Astrocyte (in vitro differentiated cells and primary cell): Measurements from ENCODE around the gene FHAD1. TPM values are rescaled to one million over a fixed set of nuclear protein-coding genes. Genes with fewer than 3 reads are reported as not detected.
"Not testable (repeated sequence)": the region's sequence is repeated elsewhere in the genome, so short reads cannot be mapped to it uniquely, and the experiment has no call there.

Experiments
- DNase-seq: peaks from one replicate; pipeline ENCODE4 v3.0.0-alpha.2; 2010; ENCODE audit warnings: low read depth
- FAIRE-seq: peaks from 2 replicates; lab custom pipeline; 2011; peaks lifted over from hg19 to GRCh38; lab: Jason Lieb, UNC
- H2AFZ ChIP-seq: 2 replicates; pipeline ENCODE4 v1.6.0; 2012; ENCODE audit warnings: low read depth, low read length, inconsistent platforms
- H3K27ac ChIP-seq: 2 replicates; pipeline ENCODE4 v1.5.1; 2011; ENCODE audit warnings: low read depth, low read length, inconsistent platforms
- H3K27me3 ChIP-seq: 2 replicates; pipeline ENCODE4 v1.6.0; 2011; ENCODE audit warnings: low read length, inconsistent platforms; ENCODE audit not compliant: insufficient read depth
- H3K36me3 ChIP-seq: 2 replicates; pipeline ENCODE4 v1.5.1; 2011; ENCODE audit warnings: low read length, inconsistent platforms; ENCODE audit not compliant: insufficient read depth
- H3K4me1 ChIP-seq: 2 replicates; pipeline ENCODE4 v1.5.1; 2011; ENCODE audit warnings: low read length, inconsistent platforms; ENCODE audit not compliant: insufficient read depth
- H3K4me2 ChIP-seq: 2 replicates; pipeline ENCODE4 v1.6.0; 2012; ENCODE audit warnings: low read length, inconsistent platforms
- H3K4me3 ChIP-seq: 2 replicates; pipeline ENCODE4 v1.5.1; 2011; ENCODE audit warnings: low read depth, mild to moderate bottlenecking, low read length, inconsistent platforms; ENCODE audit not compliant: insufficient read depth
- H3K79me2 ChIP-seq: 2 replicates; pipeline ENCODE4 v1.6.0; 2012; ENCODE audit warnings: mild to moderate bottlenecking, low read length, inconsistent platforms; ENCODE audit not compliant: insufficient read depth
- H3K9ac ChIP-seq: 2 replicates; pipeline ENCODE4 v1.6.0; 2012; ENCODE audit warnings: mild to moderate bottlenecking, low read length, inconsistent platforms
- H3K9me3 ChIP-seq: 2 replicates; pipeline ENCODE4 v1.5.1; 2012; ENCODE audit warnings: low read depth, mild to moderate bottlenecking, low read length, inconsistent platforms; ENCODE audit not compliant: insufficient read depth
- H4K20me1 ChIP-seq: 2 replicates; pipeline ENCODE4 v1.6.0; 2012; ENCODE audit warnings: low read length, inconsistent platforms; ENCODE audit not compliant: insufficient read depth
- H3K27ac Mint-ChIP-seq: one replicate; pipeline ENCODE4 v1.8.0; 2021; ENCODE audit warnings: mild to moderate bottlenecking, mixed read lengths; ENCODE audit not compliant: unreplicated experiment
- H3K27me3 Mint-ChIP-seq: one replicate; pipeline ENCODE4 v1.8.0; 2021; ENCODE audit warnings: low read depth, mixed read lengths; ENCODE audit not compliant: unreplicated experiment
- H3K36me3 Mint-ChIP-seq: one replicate; pipeline ENCODE4 v1.8.0; 2021; ENCODE audit warnings: low read depth, mixed read lengths; ENCODE audit not compliant: unreplicated experiment
- H3K4me1 Mint-ChIP-seq: one replicate; pipeline ENCODE4 v1.8.0; 2021; ENCODE audit warnings: low read depth, mixed read lengths; ENCODE audit not compliant: unreplicated experiment
- H3K4me3 Mint-ChIP-seq: one replicate; pipeline ENCODE4 v1.8.0; 2021; ENCODE audit warnings: mild to moderate bottlenecking, moderate library complexity, mixed read lengths; ENCODE audit not compliant: unreplicated experiment
- H3K9me3 Mint-ChIP-seq: one replicate; pipeline ENCODE4 v1.8.0; 2021; ENCODE audit warnings: mild to moderate bottlenecking, mixed read lengths; ENCODE audit not compliant: unreplicated experiment
- EZH2 ChIP-seq: IDR thresholded peaks from 2 replicates; pipeline ENCODE4 v1.6.1; 2012; ENCODE audit warnings: mild to moderate bottlenecking, low read length, inconsistent platforms; ENCODE audit not compliant: insufficient read depth
- total RNA-seq: library from RNA; stranded (reverse); gene quantifications from 2 replicates; pipeline ENCODE4 v1.2.1, GENCODE V29; 2021
- TF ChIP-seq, protein P1 (sequence below): IDR thresholded peaks from 2 replicates; pipeline ENCODE4 v1.5.1; 2011; ENCODE audit warnings: low read depth, mild to moderate bottlenecking, inconsistent platforms, low read length, moderate library complexity; ENCODE audit not compliant: insufficient read depth

FHAD1 gene
- total RNA-seq, 1 donor from 2014 or later = 0.25 TPM

DNA sequence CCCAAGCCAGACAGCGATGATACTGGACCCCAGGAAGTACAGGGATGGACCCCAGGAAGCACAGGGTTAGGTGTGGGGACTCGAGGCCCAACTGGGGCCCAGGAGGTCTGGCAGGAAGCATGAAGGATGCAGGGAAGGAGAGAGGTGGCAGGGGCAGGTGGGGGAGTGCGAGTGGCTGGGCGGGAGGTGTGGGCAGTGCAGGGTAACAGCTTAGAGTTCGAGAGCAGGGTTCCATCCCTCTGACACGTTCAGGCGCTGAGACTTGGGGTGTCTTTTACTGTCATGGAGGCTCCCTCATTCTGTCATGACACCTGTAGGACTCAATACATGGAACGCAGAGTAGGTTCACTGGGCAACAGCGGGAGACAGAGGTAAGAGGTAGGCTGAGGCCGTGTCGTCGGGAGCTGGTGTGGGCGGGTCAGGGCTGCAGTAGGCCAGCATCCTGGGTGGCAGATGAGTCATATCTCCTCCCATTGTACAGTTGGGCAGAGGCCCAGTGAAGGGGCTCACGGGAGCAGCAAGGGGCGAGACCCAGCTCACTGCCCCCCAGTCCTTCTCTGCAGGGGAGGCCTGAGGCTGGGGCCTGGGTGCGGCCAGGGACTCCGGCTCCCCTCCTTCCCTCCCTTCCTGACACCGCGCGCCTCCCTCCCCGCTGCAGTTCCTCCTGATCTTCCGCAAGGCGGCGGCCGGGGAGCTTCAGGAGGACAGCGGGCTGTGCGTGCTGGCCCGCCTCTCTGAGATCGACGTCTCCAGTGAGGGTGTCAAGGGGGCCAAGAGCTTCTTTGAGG is 179.7 kb downstream of the FHAD1 start:
- DNase-seq (peak; percentile 53), FAIRE-seq (no peak)
- Histone ChIP-seq H3K9me3 (no peaks in the 10 kb centered on the region), H3K36me3 (no peaks in the 10 kb centered on the region), H3K27me3 (no peaks in the 10 kb centered on the region), H3K4me2 (peak overlapping the region; percentile 23), H3K4me3 (no peak overlapping the region), H4K20me1 (peaks cover 57% of the 10 kb centered on the region), H3K4me1 (peaks cover 20% of the 10 kb centered on the region), H3K79me2 (peaks cover 13% of the 10 kb centered on the region), H3K27ac (peak overlapping the region; percentile 5), H2AFZ (peak overlapping the region; percentile 10), H3K9ac (no peak overlapping the region)
- peaks cover 18% of the 10 kb centered on the region for H3K4me1 Mint-ChIP-seq
- peaks cover 6% of the 10 kb centered on the region for H3K9me3 Mint-ChIP-seq
- H3K4me3 Mint-ChIP-seq = no peak overlapping the region
- no peaks in the 10 kb centered on the region for H3K27me3 Mint-ChIP-seq
- TF ChIP-seq, protein P1, sequence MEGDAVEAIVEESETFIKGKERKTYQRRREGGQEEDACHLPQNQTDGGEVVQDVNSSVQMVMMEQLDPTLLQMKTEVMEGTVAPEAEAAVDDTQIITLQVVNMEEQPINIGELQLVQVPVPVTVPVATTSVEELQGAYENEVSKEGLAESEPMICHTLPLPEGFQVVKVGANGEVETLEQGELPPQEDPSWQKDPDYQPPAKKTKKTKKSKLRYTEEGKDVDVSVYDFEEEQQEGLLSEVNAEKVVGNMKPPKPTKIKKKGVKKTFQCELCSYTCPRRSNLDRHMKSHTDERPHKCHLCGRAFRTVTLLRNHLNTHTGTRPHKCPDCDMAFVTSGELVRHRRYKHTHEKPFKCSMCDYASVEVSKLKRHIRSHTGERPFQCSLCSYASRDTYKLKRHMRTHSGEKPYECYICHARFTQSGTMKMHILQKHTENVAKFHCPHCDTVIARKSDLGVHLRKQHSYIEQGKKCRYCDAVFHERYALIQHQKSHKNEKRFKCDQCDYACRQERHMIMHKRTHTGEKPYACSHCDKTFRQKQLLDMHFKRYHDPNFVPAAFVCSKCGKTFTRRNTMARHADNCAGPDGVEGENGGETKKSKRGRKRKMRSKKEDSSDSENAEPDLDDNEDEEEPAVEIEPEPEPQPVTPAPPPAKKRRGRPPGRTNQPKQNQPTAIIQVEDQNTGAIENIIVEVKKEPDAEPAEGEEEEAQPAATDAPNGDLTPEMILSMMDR = no peak
- no peak for TF ChIP-seq EZH2
- no peak overlapping the region for H3K27ac Mint-ChIP-seq
- H3K36me3 Mint-ChIP-seq = peaks cover 7% of the 10 kb centered on the region

- H4K20me1 ChIP-seq = peaks cover 54% of the 10 kb centered on the region
- peaks cover 20% of the 10 kb centered on the region for H3K4me1 ChIP-seq
- Mint-ChIP-seq H3K4me1 (peaks cover 17% of the 10 kb centered on the region), H3K36me3 (peaks cover 6% of the 10 kb centered on the region), H3K4me3 (no peak overlapping the region), H3K27ac (no peak overlapping the region), H3K9me3 (peaks cover 4% of the 10 kb centered on the region), H3K27me3 (no peaks in the 10 kb centered on the region)
- no peak overlapping the region for H3K9ac ChIP-seq
- peak overlapping the region; percentile 10 for H2AFZ ChIP-seq
- H3K27ac ChIP-seq = peak overlapping the region; percentile 5
- H3K9me3 ChIP-seq = no peaks in the 10 kb centered on the region
- no peak overlapping the region for H3K4me3 ChIP-seq
- FAIRE-seq (no peak), DNase-seq (no peak)
- TF ChIP-seq, protein P1 = no peak
- TF ChIP-seq EZH2 = no peak
- H3K79me2 ChIP-seq = peaks cover 12% of the 10 kb centered on the region
- H3K36me3 ChIP-seq = no peaks in the 10 kb centered on the region
- H3K4me2 ChIP-seq = peak overlapping the region; percentile 23
- H3K27me3 ChIP-seq = no peaks in the 10 kb centered on the region
These were observed 180.2 kb downstream of the FHAD1 start for GRCh38 chr1:15427280-15427666.

- H3K27ac Mint-ChIP-seq, H2AFZ ChIP-seq, H3K27ac ChIP-seq, H3K4me3 Mint-ChIP-seq, H3K79me2 ChIP-seq, FAIRE-seq, DNase-seq, H3K4me2 ChIP-seq, H3K27me3 Mint-ChIP-seq, H3K36me3 Mint-ChIP-seq, H3K4me3 ChIP-seq, H3K9ac ChIP-seq, H3K9me3 Mint-ChIP-seq, H3K36me3 ChIP-seq, H3K9me3 ChIP-seq, H3K27me3 ChIP-seq: not testable (repeated sequence)
- Histone ChIP-seq H3K4me1 (peaks cover 18% of the 10 kb centered on the region), H4K20me1 (peaks cover 51% of the 10 kb centered on the region)
- peaks cover 17% of the 10 kb centered on the region for H3K4me1 Mint-ChIP-seq
These were observed 181.2 kb downstream of the FHAD1 start for GRCh38 chr1:15428252-15428651.
